Lower leg skin (tissue), 3 donors: ENCODE data around the gene SCAMP3.

Experiments
- CTCF ChIP-seq, 3 donors: fragments of 450-650 bp; IDR thresholded peaks; one replicate each; pipeline ENCODE4 v1.5.1; 2016; ENCODE audit warnings: antibody characterized with exemption in 3 of 3, mild to moderate bottlenecking in 3 of 3, moderate library complexity in 2 of 3
- POLR2A ChIP-seq, 2 donors: fragments of 450-650 bp; IDR thresholded peaks; one replicate each; pipeline ENCODE4 v1.6.1; 2016 to 2017; ENCODE audit warnings: antibody characterized with exemption in 2 of 2, mild to moderate bottlenecking in 1 of 2, moderate library complexity in 1 of 2

- TF ChIP-seq CTCF (IDR thresholded peaks at IDR 0.05) (no peak), POLR2A (IDR thresholded peaks at IDR 0.05) (peak in 1 of 2 donors; percentile 2)
These were observed 46.6 kb upstream of the SCAMP3 start, which contains the start of gene FDPS for GRCh38 chr1:155308493-155309422.
